ENCODE results near the gene SLC16A10. TPM values are rescaled to one million over a fixed set of nuclear protein-coding genes. Genes with fewer than 3 reads are reported as not detected.

SLC16A10 gene
- total and polyA plus RNA-seq, 2 experiments from 2014 or later: 12.1 to 30.9 TPM

GRCh38 chr6:111154981-111155380 is 67.7 kb downstream of the SLC16A10 start (continued):
- TF ChIP-seq ZNF462 (CRISPR knock-in tag; IDR thresholded peaks at IDR 0.05) (no peak), ZNF331 (CRISPR knock-in tag; IDR thresholded peaks at IDR 0.05; ENCODE audit: low read depth) (no peak), STAT1 (IDR thresholded peaks at IDR 0.05; ENCODE audit: unreplicated experiment) (no peak), CREB1 (CRISPR knock-in tag; IDR thresholded peaks at IDR 0.05; ENCODE audit: low read depth) (no peak)
- TF ChIP-seq, protein P1, sequence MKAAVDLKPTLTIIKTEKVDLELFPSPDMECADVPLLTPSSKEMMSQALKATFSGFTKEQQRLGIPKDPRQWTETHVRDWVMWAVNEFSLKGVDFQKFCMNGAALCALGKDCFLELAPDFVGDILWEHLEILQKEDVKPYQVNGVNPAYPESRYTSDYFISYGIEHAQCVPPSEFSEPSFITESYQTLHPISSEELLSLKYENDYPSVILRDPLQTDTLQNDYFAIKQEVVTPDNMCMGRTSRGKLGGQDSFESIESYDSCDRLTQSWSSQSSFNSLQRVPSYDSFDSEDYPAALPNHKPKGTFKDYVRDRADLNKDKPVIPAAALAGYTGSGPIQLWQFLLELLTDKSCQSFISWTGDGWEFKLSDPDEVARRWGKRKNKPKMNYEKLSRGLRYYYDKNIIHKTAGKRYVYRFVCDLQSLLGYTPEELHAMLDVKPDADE (IDR thresholded peaks at IDR 0.05): no peak

GRCh38 chr6:111157412-111157811 is 70.1 kb downstream of the SLC16A10 start:
- Mint-ChIP-seq H3K4me3 (no peak overlapping the region), H3K4me1 (no peaks in the 10 kb centered on the region), H3K36me3 (ENCODE audit: low read depth) (peaks cover 19% of the 10 kb centered on the region), H3K9me3 (peaks cover 33% of the 10 kb centered on the region), H3K27me3 (ENCODE audit: insufficient read depth, low read depth, poor library complexity) (no peaks in the 10 kb centered on the region), H3K27ac (no peak overlapping the region)
- Histone ChIP-seq H3F3A (replicated peaks; ENCODE audit: low read depth) (no peaks in the 10 kb centered on the region), H3K79me2 (replicated peaks; ENCODE audit: insufficient read depth) (no peaks in the 10 kb centered on the region), H3K36me3 (ENCODE audit: insufficient read depth) (peaks cover 5% of the 10 kb centered on the region; the same call in 1 of the 2 replicates), H3K9me2 (ENCODE audit: insufficient read depth) (peaks cover 6% of the 10 kb centered on the region; the same call in 1 of the 2 replicates), H3K27ac (ENCODE audit: low read depth) (no peak overlapping the region), H3K4me3 (no peak overlapping the region), H2AFZ (no peak overlapping the region), H3K27me3 (ENCODE audit: insufficient read depth) (no peaks in the 10 kb centered on the region), H4K20me1 (replicated peaks; ENCODE audit: insufficient read depth) (no peaks in the 10 kb centered on the region), H3K4me1 (ENCODE audit: insufficient read depth) (no peaks in the 10 kb centered on the region), H3K4me2 (no peak overlapping the region)
- DNase-seq (ENCODE audit: low spot score): no peak
- no peak for ATAC-seq
- no peak for TF ChIP-seq CTCF (conservative IDR thresholded peaks at IDR 0.05; ENCODE audit: low read depth in 2 of 2)

Measured in GM23338 (cell line).